GM12872 (cell line): ENCODE measurements around the gene FRAT2.

Source experiments
- TF ChIP-seq, protein P1 (sequence below): IDR thresholded peaks from 3 replicates; pipeline ENCODE4 v1.5.1; 2011; ENCODE audit warnings: low read depth, mild to moderate bottlenecking, low read length, moderate library complexity; ENCODE audit not compliant: insufficient read depth

Gene FRAT2

DNA sequence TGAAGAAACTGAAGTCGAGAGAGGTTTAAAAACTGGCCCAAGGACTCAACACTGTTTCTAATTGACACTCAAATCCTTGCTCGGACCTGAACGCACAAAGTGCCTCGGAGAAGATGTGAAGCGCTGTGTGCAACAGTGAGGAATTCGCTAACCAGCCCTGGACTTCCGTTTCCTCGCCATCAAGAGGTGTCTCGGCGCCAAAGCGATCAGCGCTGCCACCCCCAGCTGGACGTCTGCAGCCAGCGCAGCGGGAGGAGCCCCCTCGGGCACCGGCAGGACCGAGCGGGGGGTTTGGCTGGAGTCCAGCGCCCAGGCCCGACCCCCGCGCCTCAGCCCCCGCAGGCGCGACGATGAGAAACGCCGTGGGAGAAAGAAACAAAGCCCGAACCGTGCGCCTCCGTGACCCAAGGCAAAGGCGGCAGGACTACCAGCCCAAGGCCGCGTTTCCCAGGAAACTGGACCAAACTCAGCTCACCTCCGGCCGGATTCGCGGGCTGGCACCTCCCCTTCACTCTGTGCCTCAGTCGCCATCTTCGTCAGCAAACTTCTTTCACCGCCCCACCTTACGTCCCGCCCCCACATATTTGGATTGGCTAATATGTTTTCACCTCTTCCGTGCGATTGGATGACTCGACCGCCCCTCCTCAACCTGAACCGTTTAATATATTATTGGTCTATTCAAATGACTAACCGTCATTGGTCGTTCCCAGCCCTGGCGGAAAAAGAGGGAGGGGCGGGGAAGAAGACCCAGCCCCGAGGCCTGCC is 42.2 kb downstream of the FRAT2 start, which contains the start of gene ARHGAP19:
Gene ARHGAP19 (minus strand): TSS at position 541 of the 765 bp plus-strand sequence. CDS start 10 bp downstream, at position 531.
- TF ChIP-seq, protein P1, sequence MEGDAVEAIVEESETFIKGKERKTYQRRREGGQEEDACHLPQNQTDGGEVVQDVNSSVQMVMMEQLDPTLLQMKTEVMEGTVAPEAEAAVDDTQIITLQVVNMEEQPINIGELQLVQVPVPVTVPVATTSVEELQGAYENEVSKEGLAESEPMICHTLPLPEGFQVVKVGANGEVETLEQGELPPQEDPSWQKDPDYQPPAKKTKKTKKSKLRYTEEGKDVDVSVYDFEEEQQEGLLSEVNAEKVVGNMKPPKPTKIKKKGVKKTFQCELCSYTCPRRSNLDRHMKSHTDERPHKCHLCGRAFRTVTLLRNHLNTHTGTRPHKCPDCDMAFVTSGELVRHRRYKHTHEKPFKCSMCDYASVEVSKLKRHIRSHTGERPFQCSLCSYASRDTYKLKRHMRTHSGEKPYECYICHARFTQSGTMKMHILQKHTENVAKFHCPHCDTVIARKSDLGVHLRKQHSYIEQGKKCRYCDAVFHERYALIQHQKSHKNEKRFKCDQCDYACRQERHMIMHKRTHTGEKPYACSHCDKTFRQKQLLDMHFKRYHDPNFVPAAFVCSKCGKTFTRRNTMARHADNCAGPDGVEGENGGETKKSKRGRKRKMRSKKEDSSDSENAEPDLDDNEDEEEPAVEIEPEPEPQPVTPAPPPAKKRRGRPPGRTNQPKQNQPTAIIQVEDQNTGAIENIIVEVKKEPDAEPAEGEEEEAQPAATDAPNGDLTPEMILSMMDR = peak; percentile 36; the same call in 2 of the 3 replicates

DNA sequence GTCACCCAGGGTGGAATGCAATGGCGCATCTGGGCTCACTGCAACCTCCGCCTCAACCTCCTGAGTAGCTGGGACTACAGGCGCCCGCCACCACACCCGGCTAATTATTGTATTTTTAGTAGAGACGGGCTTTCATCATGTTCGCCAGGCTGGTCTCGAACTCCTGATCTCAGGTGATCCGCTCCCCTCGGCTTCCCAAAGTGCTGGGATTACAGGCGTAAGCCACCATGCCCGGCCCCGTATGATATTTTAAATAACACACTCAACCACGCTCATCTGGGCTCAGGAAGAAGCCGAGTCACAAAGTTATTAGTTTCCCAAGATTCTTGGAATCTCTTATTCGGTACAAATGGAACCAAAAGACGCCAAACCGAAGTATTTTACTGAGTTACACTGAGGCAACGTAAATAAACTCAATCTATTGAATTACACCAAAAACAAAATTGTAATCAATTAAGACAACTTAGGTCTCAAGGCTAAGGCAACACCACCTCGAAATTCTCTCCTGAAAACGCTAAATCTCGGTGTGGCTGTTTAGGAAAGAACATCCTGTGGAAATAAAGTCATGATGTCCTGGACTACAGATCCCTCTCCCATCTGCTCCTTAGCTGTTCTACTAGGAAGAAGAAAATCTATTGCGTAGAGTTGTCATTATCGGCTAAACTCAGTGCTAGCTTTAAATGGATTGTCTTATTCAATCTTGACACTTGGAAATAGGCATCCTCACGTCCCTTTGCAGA is 43.0 kb downstream of the FRAT2 start:
- TF ChIP-seq, protein P1 = no peak
